GM12878 (cell line): ENCODE data around the gene SP6. TPM values are rescaled to one million over a fixed set of nuclear protein-coding genes. Genes with fewer than 3 reads are reported as not detected.

Experiments
- ATAC-seq: fragments of 200-7000 bp; cut with Tn5 transposase; 3 replicates; pipeline ENCODE4 v1.9.1; 2020; ENCODE audit warnings: mild to moderate bottlenecking, moderate library complexity
- BruUV-seq: library from RNA; stranded (reverse); fragments of 400-500 nt; replicated peaks from 2 replicates; lab custom pipeline; 2021; lab: Mats Ljungman, UMichigan
- CTCF ChIA-PET: fragments of 300-600 bp; sonication (Branson Sonifier 250); formaldehyde crosslinking; extraction: SDS; loops from one replicate; lab custom pipeline; 2021; ENCODE audit warnings: inconsistent platforms; lab: Yijun Ruan, JAX
- POLR2A ChIA-PET: fragments of 350-600 bp; formaldehyde crosslinking; extraction: SDS; loops from one replicate; lab custom pipeline; 2021; ENCODE audit warnings: inconsistent platforms; lab: Charles Lee
- RAD21 ChIA-PET: fragments of 300-600 bp; sonication (Branson Sonifier 250); formaldehyde crosslinking; loops from one replicate; lab custom pipeline; 2023; ENCODE audit warnings: antibody characterized with exemption; ENCODE audit not compliant: unreplicated experiment; lab: Charles Lee
- SMC1A ChIA-PET: fragments of 300-600 bp; sonication (Branson Sonifier 250); formaldehyde crosslinking; loops from one replicate; lab custom pipeline; 2023; ENCODE audit not compliant: unreplicated experiment, uncharacterized antibody; lab: Charles Lee
- DNase-seq: peaks from one replicate; pipeline ENCODE4 v3.0.0-alpha.2; 2011; ENCODE audit warnings: low read depth, low spot score
- FAIRE-seq: peaks from 3 replicates; lab custom pipeline; 2011; peaks lifted over from hg19 to GRCh38; lab: Jason Lieb, UNC
- H2AFZ ChIP-seq: 2 replicates; pipeline ENCODE4 v1.6.0; 2011; ENCODE audit warnings: low read depth, low read length, control low read depth; ENCODE audit not compliant: control insufficient read depth
- H3K27ac ChIP-seq: 2 replicates; pipeline ENCODE4 v1.5.1; 2011; ENCODE audit warnings: control low read depth; ENCODE audit not compliant: control insufficient read depth, insufficient read depth
- H3K27me3 ChIP-seq, 2 experiments: replicated peaks in 1 of 2; 2 replicates each; pipeline versions ENCODE4 v1.6.0 to v1.6.1; 2011; ENCODE audit warnings: low read length in 1 of 2; ENCODE audit not compliant: control insufficient read depth in 2 of 2, insufficient read depth in 2 of 2
- H3K36me3 ChIP-seq, 2 experiments: 2 replicates each; pipeline ENCODE4 v1.5.1; 2011; ENCODE audit warnings: low read length in 1 of 2; ENCODE audit not compliant: control insufficient read depth in 2 of 2, insufficient read depth in 2 of 2
- H3K4me1 ChIP-seq: 2 replicates; pipeline ENCODE4 v1.6.1; 2011; ENCODE audit warnings: mild to moderate bottlenecking, low read length, moderate library complexity, mixed read lengths; ENCODE audit not compliant: control insufficient read depth, insufficient read depth
- H3K4me2 ChIP-seq: 2 replicates; pipeline ENCODE4 v1.6.0; 2011; ENCODE audit warnings: control low read depth; ENCODE audit not compliant: control insufficient read depth, insufficient read depth
- H3K4me3 ChIP-seq: fragments of 200-600 bp; sonication (generic); 2 replicates; pipeline ENCODE4 v1.5.1; 2016
- H3K79me2 ChIP-seq: 2 replicates; pipeline ENCODE4 v1.6.0; 2011; ENCODE audit warnings: low read length; ENCODE audit not compliant: control insufficient read depth, insufficient read depth
- H3K9ac ChIP-seq: 2 replicates; pipeline ENCODE4 v1.8.0; 2011; ENCODE audit warnings: low read length, control low read depth, mixed read lengths; ENCODE audit not compliant: control insufficient read depth, insufficient read depth
- H3K9me3 ChIP-seq: replicated peaks from 3 replicates; pipeline ENCODE4 v1.5.1; 2011; ENCODE audit warnings: mild to moderate bottlenecking, low read length; ENCODE audit not compliant: control insufficient read depth, insufficient read depth
- H4K20me1 ChIP-seq: 2 replicates; pipeline ENCODE4 v1.6.0; 2011; ENCODE audit not compliant: control insufficient read depth, insufficient read depth
- ATF3 ChIP-seq: IDR thresholded peaks from 2 replicates; pipeline ENCODE4 v1.6.1; 2011; ENCODE audit warnings: low read depth, mild to moderate bottlenecking, low read length, moderate library complexity, borderline replicate concordance; ENCODE audit errors: extremely low read depth
- BRCA1 ChIP-seq: IDR thresholded peaks from 2 replicates; pipeline ENCODE4 v1.6.1; 2011; ENCODE audit warnings: low read depth, low read length, improper control_type of control experiment
- CBX5 ChIP-seq: sonication (generic); IDR thresholded peaks from 2 replicates; pipeline ENCODE4 v1.6.1; 2016; ENCODE audit warnings: low read depth, moderate library complexity, mild to moderate bottlenecking, inconsistent platforms
- DPF2 ChIP-seq: fragments of 450-650 bp; IDR thresholded peaks from 2 replicates; pipeline ENCODE4 v1.6.1; 2017; ENCODE audit warnings: mild to moderate bottlenecking
- EED ChIP-seq: sonication (generic); IDR thresholded peaks from 2 replicates; pipeline ENCODE4 v1.6.1; 2016; ENCODE audit warnings: antibody characterized with exemption, low read depth
- EP300 ChIP-seq, 2 experiments: fragments of 150-350 bp in 1 of 2; IDR thresholded peaks; 2 replicates each; pipeline ENCODE4 v1.6.1; 2011 to 2012; ENCODE audit warnings: low read depth in 2 of 2, low read length in 2 of 2, borderline replicate concordance in 1 of 2, improper control_type of control experiment in 1 of 2, inconsistent platforms in 1 of 2; ENCODE audit not compliant: control insufficient read depth in 1 of 2
- FOS ChIP-seq: IDR thresholded peaks from 3 replicates; pipeline ENCODE4 v1.6.1; 2011; ENCODE audit warnings: borderline replicate concordance; ENCODE audit not compliant: insufficient read length; ENCODE audit errors: extremely low read depth
- NFXL1 ChIP-seq: fragments of 450-650 bp; IDR thresholded peaks from 2 replicates; pipeline ENCODE4 v1.6.1; 2017; ENCODE audit warnings: antibody characterized with exemption, mild to moderate bottlenecking, borderline replicate concordance
- PKNOX1 ChIP-seq: fragments of 450-650 bp; IDR thresholded peaks from 2 replicates; pipeline ENCODE4 v1.6.1; 2016; ENCODE audit warnings: mild to moderate bottlenecking
- POLR2AphosphoS5 ChIP-seq: IDR thresholded peaks from 2 replicates; pipeline ENCODE4 v1.6.1; 2011; ENCODE audit warnings: mild to moderate bottlenecking, low read length, inconsistent platforms
- RBBP5 ChIP-seq: fragments of 200-600 bp; sonication (generic); conservative IDR thresholded peaks from 2 replicates; pipeline ENCODE4 v1.6.1; 2016
- TAF1 ChIP-seq: IDR thresholded peaks from 2 replicates; pipeline ENCODE4 v1.6.1; 2011; ENCODE audit warnings: mild to moderate bottlenecking, low read depth, low read length, borderline replicate concordance
- YBX1 ChIP-seq: fragments of 450-650 bp; IDR thresholded peaks from 2 replicates; pipeline ENCODE4 v1.6.1; 2016; ENCODE audit warnings: antibody characterized with exemption
- YY1 ChIP-seq: IDR thresholded peaks from 2 replicates; pipeline ENCODE4 v1.6.1; 2011; ENCODE audit warnings: low read depth, mild to moderate bottlenecking, low read length
- ZBTB33 ChIP-seq: fragments of 450-650 bp; IDR thresholded peaks from 2 replicates; pipeline ENCODE4 v1.6.1; 2017; ENCODE audit warnings: mild to moderate bottlenecking
- ZNF24 ChIP-seq: fragments of 450-650 bp; IDR thresholded peaks from 2 replicates; pipeline ENCODE4 v1.6.1; 2017; ENCODE audit warnings: antibody characterized with exemption, mild to moderate bottlenecking
- WGBS: methylation state at CpG from one replicate; pipeline ENCODE4 v1.1.6; 2016; ENCODE audit warnings: low lambda C conversion rate; ENCODE audit not compliant: insufficient replicate concordance, insufficient coverage; ENCODE audit errors: missing lambda C conversion rate; 5-methylcytosine and 5-hydroxymethylcytosine counted together
- in situ Hi-C: fragments of 300-500 bp; cut with MboI; formaldehyde crosslinking; loops from 9 replicates; pipeline ENCODE4 v1.14.3; 2018; ENCODE audit warnings: mixed read lengths
- intact Hi-C: fragments of 100-400 bp; cut with micrococcal nuclease; formaldehyde crosslinking; loops from one replicate; pipeline ENCODE4 v1.14.2; 2022; ENCODE audit not compliant: unreplicated experiment
- polyA plus RNA-seq, 11 experiments: library from polyadenylated mRNA; depleted of rRNA in 4 of 11; unstranded in 6 of 11; stranded (reverse) in 5 of 11; fragments of >200 nt; fragmentation: Nextera tagmentation in 4 of 11; fragmentation: Illumina TruSeq in 1 of 11; extraction: Ambion mirVana in 4 of 11; extraction: Trizol in 1 of 11; gene quantifications; 1 replicate in 1 of 11; 2 replicates in 10 of 11; pipeline versions ENCODE4 v1.2.1 to v1.2.3, GENCODE V29; 2011 to 2016; ENCODE audit warnings: inconsistent platforms in 2 of 11, missing spikeins in 2 of 11, low read depth in 1 of 11
- total RNA-seq, 4 experiments: library from RNA; depleted of rRNA in 3 of 4; stranded (reverse); fragments of >200 nt in 3 of 4; fragmentation: Illumina TruSeq in 1 of 4; extraction: Trizol in 1 of 4; gene quantifications; 2 replicates each; pipeline versions ENCODE4 v1.2.1 to v1.2.3, GENCODE V29; 2013 to 2021

SP6 gene
- total and polyA plus RNA-seq, 10 of the 15 experiments (the other 5 are each of a cell fraction or from before 2014, with no cell fraction given), result 0.05 to 0.15 (median 0.06) TPM; not detected in 7

- DNase-seq (no peak), ATAC-seq (no peak), FAIRE-seq (no peak)
- Histone ChIP-seq H3K4me1 (peaks cover 5% of the 10 kb centered on the region), H3K27ac (no peak overlapping the region), H3K79me2 (no peaks in the 10 kb centered on the region), H2AFZ (no peak overlapping the region), H3K4me2 (no peak overlapping the region), H3K27me3 (peaks cover 13 to 38% of the 10 kb centered on the region in 2 experiments), H3K4me3 (no peak overlapping the region), H3K36me3 (no peaks in the 10 kb centered on the region), H3K9me3 (no peaks in the 10 kb centered on the region), H4K20me1 (no peaks in the 10 kb centered on the region), H3K9ac (no peak overlapping the region)
- CTCF ChIA-PET, result interaction anchor here (1.0 to 3.6 kb wide), 4 partner anchors 10 to 161 kb away, joined by 3 to 14 read pairs (median 4); partner anchors contain the start of gene SCRN2
- POLR2A ChIA-PET, result interaction anchor here (0.6 kb wide), 1 partner anchor 34 kb away, joined by 5 read pairs; no protein-coding TSS in a partner anchor
- BruUV-seq, result no TSS peak
- SMC1A ChIA-PET, result interaction anchor here (1.3 kb wide), 1 partner anchor 35 kb away, joined by 3 read pairs; no protein-coding TSS in a partner anchor
- TF ChIP-seq EP300 (IDR thresholded peaks at IDR 0.05; ENCODE audit: borderline replicate concordance in 1 of 2, control insufficient read depth in 1 of 2, low read depth in 2 of 2, low read length in 2 of 2), result no peak
- intact Hi-C loops, result no loop called here
- RAD21 ChIA-PET, result no interaction called here
- in situ Hi-C loops, result no loop called here
Measured at GRCh38 chr17:47856830-47857229, 5.9 kb upstream of the SP6 start.

GRCh38 chr17:47855737-47856136 is 4.8 kb upstream of the SP6 start:
- no peak for DNase-seq
- FAIRE-seq, result no peak
- Histone ChIP-seq H3K27ac (no peak overlapping the region), H3K4me1 (peaks cover 5% of the 10 kb centered on the region), H3K9me3 (no peaks in the 10 kb centered on the region), H4K20me1 (no peaks in the 10 kb centered on the region), H2AFZ (no peak overlapping the region), H3K36me3 (no peaks in the 10 kb centered on the region), H3K4me2 (no peak overlapping the region), H3K9ac (no peak overlapping the region), H3K79me2 (no peaks in the 10 kb centered on the region), H3K27me3 (peaks cover 16 to 41% of the 10 kb centered on the region in 2 experiments), H3K4me3 (no peak overlapping the region)
- SMC1A ChIA-PET, result interaction anchor here (1.2 to 1.3 kb wide), 2 partner anchors 13 to 36 kb away, joined by 3 read pairs; no protein-coding TSS in a partner anchor
- RAD21 ChIA-PET, result no interaction called here
- WGBS, result 30% methylated on average over 3 of the region's 3 CpGs
- POLR2A ChIA-PET, result no interaction called here
- in situ Hi-C loops (no loop called here), intact Hi-C loops (no loop called here)
- no peak for ATAC-seq
- CTCF ChIA-PET, result interaction anchor here (0.7 to 3.6 kb wide), 4 partner anchors 13 to 34 kb away, joined by 3 to 14 read pairs (median 3); no protein-coding TSS in a partner anchor
- BruUV-seq, result no TSS peak
- TF ChIP-seq ZNF24 (no peak), TAF1 (no peak), POLR2AphosphoS5 (no peak), YY1 (no peak), BRCA1 (no peak), NFXL1 (no peak), PKNOX1 (no peak), DPF2 (no peak), CBX5 (no peak), RBBP5 (no peak), FOS (no peak), ZBTB33 (no peak), EED (no peak), ATF3 (no peak), YBX1 (no peak)
